ENCODE results near the gene NTHL1.

DNA sequence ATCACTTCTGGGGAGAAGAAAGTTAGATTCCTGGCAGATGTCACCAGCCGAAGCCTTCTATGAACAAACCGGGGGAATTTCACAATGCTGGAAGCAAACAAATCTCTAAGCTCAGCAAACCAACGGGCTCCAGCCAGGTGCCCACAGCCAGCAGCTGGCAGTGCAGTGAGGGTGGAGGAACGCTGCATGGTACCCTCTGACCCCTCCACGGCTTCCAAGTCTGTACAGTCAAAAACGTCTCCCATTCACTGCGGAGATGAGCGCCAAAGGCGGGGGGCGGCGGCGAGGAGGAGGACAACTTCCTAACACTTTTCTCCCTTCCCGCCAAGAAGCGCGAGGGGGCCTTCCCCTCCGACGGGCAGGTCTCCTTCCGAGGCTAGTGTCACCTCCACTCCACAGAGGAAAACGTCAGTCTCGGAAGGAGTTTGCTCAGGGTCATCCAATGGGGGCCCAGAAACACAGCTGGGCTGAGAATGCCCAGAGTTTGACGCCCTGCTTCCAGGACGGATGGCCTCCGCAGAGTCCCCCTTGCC lies 38.9 kb downstream of the NTHL1 start:
- TF ChIP-seq POLR2A (IDR thresholded peaks at IDR 0.05; ENCODE audit: low read depth, low read length), result no peak
- TF ChIP-seq POLR2AphosphoS5 (IDR thresholded peaks at IDR 0.05; ENCODE audit: insufficient read depth, low read depth, low read length), result no peak
- TF ChIP-seq, protein P1, sequence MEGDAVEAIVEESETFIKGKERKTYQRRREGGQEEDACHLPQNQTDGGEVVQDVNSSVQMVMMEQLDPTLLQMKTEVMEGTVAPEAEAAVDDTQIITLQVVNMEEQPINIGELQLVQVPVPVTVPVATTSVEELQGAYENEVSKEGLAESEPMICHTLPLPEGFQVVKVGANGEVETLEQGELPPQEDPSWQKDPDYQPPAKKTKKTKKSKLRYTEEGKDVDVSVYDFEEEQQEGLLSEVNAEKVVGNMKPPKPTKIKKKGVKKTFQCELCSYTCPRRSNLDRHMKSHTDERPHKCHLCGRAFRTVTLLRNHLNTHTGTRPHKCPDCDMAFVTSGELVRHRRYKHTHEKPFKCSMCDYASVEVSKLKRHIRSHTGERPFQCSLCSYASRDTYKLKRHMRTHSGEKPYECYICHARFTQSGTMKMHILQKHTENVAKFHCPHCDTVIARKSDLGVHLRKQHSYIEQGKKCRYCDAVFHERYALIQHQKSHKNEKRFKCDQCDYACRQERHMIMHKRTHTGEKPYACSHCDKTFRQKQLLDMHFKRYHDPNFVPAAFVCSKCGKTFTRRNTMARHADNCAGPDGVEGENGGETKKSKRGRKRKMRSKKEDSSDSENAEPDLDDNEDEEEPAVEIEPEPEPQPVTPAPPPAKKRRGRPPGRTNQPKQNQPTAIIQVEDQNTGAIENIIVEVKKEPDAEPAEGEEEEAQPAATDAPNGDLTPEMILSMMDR (IDR thresholded peaks at IDR 0.05; ENCODE audit: extremely low read depth in 1 of 2, insufficient read depth in 1 of 2, low read depth in 1 of 2, low read length in 2 of 2), result no peak
- TF ChIP-seq EZH2 (IDR thresholded peaks at IDR 0.05; ENCODE audit: borderline replicate concordance, low read depth, low read length, severe bottlenecking), result no peak

Measured in endothelial cell of umbilical vein (primary cell).